HG02981 (cell line): ENCODE results near the gene PLS1.

Source experiments
- ATAC-seq: cut with Tn5 transposase; IDR thresholded peaks from one replicate; pipeline ENCODE4 v1.9.1; 2021; ENCODE audit warnings: mild to moderate bottlenecking, moderate library complexity; ENCODE audit not compliant: unreplicated experiment

Gene PLS1

GRCh38 chr3:142636050-142636449 lies 39.9 kb downstream of the PLS1 start:
- ATAC-seq: no peak

GRCh38 chr3:142636664-142637063 lies 40.5 kb downstream of the PLS1 start:
- no peak for ATAC-seq

- ATAC-seq: no peak
These were observed 42.1 kb downstream of the PLS1 start for GRCh38 chr3:142638291-142638690.

- ATAC-seq: no peak
These were observed 45.3 kb downstream of the PLS1 start for GRCh38 chr3:142641504-142641903.

GRCh38 chr3:142642956-142643355 lies 46.8 kb downstream of the PLS1 start:
- no peak for ATAC-seq

- no peak for ATAC-seq
These were observed 48.3 kb downstream of the PLS1 start for GRCh38 chr3:142644502-142644901.

- no peak for ATAC-seq
These were observed 49.1 kb downstream of the PLS1 start for GRCh38 chr3:142645236-142645793.

- no peak for ATAC-seq
These were observed 50.0 kb downstream of the PLS1 start for GRCh38 chr3:142646020-142646785.

GRCh38 chr3:142647856-142648255 lies 51.7 kb downstream of the PLS1 start:
- no peak for ATAC-seq

GRCh38 chr3:142648950-142649349 lies 52.8 kb downstream of the PLS1 start:
- ATAC-seq: no peak

- no peak for ATAC-seq
These were observed 54.0 kb downstream of the PLS1 start for GRCh38 chr3:142650001-142650693.

GRCh38 chr3:142651711-142652110 lies 55.5 kb downstream of the PLS1 start:
- no peak for ATAC-seq

- no peak for ATAC-seq
These were observed 56.7 kb downstream of the PLS1 start for GRCh38 chr3:142652826-142653292.

GRCh38 chr3:142656575-142656974 lies 60.4 kb downstream of the PLS1 start:
- ATAC-seq: no peak

GRCh38 chr3:142657033-142657432 lies 60.8 kb downstream of the PLS1 start:
- ATAC-seq: no peak

- ATAC-seq: no peak
These were observed 64.2 kb downstream of the PLS1 start for GRCh38 chr3:142660383-142660782.

- ATAC-seq: no peak
These were observed 64.7 kb downstream of the PLS1 start for GRCh38 chr3:142660893-142661292.

GRCh38 chr3:142663865-142664264 lies 67.7 kb downstream of the PLS1 start:
- no peak for ATAC-seq

GRCh38 chr3:142664311-142664710 lies 68.1 kb downstream of the PLS1 start:
- no peak for ATAC-seq

- no peak for ATAC-seq
These were observed 68.6 kb downstream of the PLS1 start for GRCh38 chr3:142664819-142665218.

- no peak for ATAC-seq
These were observed 73.9 kb downstream of the PLS1 start for GRCh38 chr3:142670120-142670519.

- no peak for ATAC-seq
These were observed 80.0 kb downstream of the PLS1 start for GRCh38 chr3:142676151-142676550.
